CD4-positive, alpha-beta T cell treated with Interferon gamma for 1 hour (primary cell): ENCODE results near the gene MATN3.

Experiments used
- DNase-seq: peaks from one replicate; pipeline ENCODE4 v3.0.0-alpha.2; 2020

The MATN3 gene

DNA sequence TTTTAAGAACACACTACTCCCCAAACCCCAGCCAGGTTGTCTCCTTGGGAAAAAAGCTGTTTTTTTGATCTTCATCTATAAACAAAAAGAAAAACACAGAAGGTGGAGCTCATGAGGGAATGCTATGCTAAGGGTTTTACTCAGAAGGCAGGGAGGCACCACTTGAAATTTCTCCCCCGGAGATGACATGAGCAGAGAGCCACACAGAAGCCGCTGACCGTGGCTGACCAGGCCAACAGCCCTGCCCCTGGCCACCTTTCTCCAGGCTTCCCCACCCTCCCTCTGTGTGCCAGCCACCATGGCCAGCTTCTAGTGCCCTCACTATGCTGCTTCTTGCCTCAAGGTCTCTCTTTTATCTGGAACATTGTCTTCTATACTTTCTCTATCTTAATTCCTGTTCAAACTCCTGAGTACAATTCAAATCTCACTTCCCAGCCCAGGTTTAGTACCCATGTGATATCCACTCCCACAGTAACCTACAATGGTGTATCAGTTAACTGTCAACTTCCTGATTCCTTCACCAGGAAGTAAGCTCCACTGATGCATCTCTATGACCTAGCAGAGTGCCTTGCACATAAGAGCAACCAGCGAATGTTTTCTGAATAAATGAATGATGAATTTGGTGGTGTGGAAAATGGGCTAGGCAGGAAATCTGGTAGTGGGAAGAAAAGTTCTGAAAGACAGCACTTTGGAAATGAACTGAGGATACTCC is 23.6 kb upstream of the MATN3 start:
- no peak for DNase-seq

DNA sequence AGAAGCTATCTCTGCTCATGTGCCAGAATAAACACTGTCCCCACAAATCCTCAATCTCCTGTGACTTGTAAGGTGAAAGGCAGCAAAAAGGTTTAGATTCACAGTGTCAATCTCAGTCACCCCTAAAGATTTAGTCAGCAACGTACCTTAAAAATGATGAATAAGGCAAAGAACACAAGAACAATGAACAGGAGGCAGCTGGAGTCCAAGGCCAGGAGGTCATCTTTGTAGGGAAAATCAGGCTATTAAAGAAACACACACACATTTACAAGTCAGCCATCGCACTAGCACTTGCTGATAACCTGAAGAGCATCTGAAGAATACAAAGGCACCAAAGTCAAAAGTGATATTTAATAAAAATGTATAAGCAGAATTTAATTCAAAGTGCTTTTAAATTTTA is 22.4 kb upstream of the MATN3 start:
- no peak for DNase-seq

DNA sequence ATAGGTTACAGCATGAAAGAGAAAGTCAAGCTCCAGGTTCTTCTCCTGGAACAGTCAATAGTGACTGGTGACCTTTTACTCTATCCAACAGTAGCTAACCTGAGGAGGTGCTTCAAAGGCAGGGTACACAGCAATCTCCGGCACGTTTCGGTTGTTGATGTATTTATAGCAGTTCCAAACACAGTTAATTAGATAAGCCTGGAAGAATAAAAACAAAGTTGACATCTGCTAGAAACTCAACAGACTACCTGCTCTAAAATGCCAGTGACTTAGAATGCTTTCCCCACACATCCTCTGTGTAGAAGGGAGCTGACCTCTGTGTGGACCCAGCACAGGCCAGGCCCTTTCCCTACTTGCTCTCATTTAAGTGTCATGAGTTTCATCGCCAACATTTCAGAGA is 21.8 kb upstream of the MATN3 start:
- no peak for DNase-seq

DNA sequence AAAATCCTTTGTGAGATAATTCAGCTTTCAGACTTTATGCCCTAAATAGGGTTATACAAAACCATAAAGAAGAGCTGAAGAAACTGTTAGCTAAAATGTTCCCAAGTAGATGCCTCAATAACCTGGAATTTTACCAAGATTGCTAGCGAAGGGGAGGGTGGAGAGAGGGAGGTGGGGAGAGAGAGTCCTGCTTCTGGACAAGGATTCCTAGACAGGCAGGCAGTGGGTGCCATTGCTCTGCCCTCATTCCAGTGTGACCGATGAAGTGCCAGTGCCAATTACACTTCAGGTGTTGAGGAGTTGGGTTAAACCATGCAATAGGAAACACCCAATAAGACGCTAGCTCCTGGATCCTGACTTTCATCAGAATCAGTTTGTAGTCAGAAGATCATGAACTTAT is 20.9 kb upstream of the MATN3 start:
- DNase-seq = no peak

DNA sequence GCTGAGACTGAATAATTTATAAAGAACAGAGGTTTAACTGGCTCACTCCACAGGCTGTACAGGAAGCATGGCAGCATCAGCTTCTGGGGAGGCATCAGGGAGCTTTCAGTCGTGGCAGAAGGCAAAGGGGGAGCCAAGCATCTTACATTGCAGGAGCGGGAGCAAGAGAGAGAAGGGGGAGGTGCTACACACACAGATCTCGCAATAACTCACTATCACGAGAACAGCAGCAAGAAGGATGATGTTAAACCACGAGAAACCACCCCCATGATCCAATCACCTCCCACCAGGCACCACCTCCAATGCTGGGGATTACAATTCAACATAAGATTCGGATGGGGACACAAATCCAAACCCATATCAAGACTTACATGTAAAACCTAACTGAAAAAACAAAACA is 17.8 kb upstream of the MATN3 start:
- no peak for DNase-seq

DNA sequence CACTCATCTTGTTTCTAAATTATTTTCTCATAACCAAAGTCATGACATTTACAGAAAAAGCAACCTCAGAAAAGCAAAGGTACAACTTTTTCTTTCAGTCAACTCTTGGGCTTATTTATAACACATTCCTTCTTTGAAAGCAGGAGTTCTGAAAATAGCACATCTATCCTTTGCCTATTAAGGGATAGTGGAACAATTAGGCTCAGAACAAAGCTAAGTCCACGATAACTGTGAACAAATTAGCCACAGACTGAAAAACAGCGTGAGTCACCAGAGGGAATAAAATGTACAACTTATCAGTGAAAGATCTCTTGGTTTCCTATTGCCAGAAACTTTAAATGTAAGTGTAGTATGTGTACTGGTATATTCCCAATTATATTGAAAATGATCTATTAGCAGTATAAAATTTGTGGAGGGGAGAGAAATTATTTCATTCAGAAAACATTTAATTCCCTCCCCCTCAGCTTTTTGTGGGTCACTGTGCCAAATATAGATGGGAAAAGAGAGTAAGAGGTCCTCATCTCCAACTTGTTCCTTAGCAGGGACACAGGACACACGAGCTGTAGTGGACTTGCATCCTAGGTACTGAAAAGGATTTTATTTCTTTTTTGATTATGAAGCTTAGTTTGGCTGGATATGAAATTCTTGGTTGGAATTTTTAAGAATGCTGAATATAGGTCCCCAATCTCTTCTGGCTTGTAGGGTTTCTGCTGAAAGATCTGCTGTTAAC is 15.4 kb upstream of the MATN3 start:
- DNase-seq = no peak

DNA sequence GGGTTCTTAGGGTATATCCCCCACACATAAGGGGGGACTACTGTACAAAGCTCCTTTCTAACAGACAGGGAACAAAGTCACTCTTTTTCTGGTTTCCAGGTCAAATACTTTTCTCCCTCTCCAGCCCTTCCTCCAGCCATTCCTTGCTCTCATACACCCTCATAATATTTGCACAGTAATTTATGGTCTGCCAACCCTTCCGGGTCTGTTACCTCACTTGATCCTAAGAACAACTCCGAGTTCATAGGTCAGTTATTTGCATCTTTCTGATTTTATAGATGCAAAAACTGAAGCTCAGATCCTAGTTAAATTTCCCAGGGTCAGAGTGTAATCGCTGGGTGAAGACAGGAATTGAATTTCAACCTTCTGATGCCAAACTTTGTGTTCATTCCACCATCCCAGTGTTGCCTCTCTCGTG is 14.8 kb upstream of the MATN3 start:
- no peak for DNase-seq

DNA sequence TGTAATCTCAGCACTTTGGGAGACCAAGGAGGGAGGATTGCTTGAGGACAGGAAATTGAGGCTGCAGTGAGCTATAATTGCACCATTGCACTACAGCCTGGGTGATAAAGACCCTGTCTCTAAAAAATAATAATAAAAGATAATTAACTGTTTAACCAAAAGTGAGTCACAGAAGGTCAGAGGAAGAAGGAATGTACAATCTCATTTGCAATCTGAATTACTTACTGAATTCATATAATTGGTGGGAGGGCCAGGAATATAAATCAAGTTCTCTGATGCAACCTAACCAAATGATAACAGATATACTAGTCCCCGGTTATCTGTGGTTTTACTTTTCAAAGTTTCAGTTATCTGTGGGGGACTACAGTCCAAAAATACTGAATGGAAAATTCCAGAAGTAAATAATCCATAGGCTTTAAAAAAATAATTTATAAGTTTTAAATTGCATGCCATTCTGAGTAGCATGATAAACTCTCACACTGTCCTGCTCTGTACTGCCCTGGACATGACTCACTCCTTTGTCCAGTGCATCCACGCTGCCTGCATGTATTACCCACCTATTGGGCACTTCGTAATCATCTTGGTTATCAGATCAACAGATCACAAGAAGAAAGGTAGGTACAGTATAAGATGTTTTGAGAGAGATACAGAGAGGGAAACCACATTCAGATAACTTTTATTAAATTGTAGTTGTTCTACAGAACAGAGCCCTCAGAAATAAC is 12.8 kb upstream of the MATN3 start:
- DNase-seq = no peak

DNA sequence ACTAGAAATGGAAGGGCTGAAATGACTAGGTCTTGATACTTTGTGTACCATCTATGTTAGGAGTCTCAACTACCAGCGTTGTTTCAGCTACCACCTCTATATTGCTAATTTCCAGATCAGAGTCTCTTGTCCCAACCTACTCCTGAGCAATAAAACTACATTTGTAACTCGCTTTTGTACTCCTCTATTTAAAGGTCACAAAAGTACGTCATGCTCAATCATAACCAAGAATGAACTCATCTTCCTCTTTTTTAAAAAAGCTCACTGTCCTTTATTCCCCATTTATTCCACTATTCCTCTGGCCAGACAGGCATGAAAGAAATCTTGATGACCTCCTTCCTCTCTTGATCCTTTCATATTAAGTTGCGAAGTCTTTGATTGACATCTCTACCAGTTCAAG is 11.2 kb upstream of the MATN3 start:
- DNase-seq = no peak

DNA sequence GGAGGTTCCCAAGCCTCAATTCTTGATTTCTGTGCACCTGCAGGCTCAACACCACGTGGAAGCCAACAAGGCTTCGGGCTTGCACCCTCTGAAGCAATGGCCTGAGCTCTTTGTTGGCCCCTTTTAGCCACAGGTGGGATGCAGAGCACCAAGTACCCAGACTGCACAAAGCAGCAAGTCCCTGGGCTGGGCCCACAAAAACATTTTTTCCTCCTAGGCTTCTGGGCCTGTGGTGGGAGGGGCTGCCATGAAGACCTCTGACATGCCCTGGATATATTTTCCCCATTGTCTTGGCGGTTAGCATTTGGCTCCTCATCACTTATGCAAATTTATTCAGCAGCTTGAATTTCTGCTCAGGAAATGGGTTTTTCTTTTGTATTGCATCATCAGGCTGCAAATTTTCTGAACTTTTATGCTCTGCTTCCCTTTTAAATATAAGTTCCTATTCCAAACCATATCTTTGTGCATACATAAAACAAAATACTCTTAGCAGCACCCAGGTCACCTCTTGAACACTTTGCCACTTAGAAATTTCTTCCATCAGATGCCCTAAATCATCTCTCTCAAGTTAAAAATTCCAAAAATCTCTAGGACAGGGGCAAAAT is 9.0 kb upstream of the MATN3 start:
- no peak for DNase-seq

DNA sequence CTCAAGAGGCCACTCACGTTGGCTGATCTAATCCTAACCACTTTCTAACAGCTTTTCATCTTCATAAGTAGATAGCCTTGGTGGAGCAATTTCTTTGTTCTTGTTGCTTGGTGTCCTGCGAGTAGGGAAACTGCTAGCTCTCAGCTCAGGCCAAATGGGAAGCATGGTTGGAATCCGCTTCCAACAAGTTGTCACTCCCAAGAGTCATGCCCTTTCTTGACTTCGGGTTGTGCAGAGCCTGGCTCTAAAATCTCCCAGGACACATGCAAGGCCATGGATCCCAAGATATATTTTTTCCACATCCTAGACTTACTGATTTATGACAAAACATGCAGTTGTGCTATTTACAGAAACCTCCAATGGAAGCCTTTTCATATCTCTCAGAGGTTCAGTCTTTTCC is 7.3 kb upstream of the MATN3 start:
- DNase-seq = no peak

DNA sequence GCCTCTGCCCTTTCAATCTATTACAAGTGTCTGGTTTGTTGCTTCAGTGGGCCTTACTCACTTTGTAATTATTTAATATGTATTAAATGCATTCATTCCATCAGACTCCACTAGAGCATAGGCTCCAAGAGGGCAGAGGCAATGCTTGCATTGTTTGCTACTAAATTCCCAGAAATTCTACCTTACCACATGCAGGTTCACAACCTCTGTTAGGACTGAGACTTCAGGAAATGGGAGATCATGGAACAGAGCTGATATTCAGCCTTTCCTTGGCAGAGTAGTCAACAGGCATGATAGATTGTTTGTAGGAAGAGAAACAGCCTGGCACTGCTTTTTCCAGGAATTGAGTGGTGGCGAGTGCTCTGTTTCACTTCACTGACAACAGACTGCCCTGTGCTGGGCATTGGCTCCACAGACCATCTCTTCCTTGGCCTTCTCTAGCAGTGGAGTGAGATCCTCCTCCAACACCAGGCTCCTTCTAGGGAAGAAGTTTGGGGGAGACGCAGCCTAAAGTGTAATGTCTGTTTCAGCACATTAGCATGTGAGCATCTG is 6.2 kb upstream of the MATN3 start:
- DNase-seq = no peak

DNA sequence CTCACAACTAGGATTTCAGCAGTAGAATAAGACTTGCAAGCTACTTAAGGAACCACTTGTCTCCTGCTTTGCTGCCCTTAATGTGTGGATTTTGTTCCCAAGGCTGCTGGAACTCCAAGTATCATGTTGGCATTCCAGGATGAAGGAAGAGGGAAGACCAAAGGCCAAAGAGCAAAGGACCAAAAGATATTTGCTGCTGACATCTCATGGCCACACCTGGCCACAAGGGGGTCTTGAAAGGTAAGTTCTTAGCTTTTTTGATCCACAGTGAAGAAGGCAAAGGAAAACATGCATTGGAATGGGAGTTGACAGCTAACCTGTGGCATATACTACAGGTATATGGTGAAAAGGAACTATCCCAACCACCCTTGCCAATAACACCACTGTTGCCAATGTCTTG is 3.9 kb upstream of the MATN3 start:
- no peak for DNase-seq

DNA sequence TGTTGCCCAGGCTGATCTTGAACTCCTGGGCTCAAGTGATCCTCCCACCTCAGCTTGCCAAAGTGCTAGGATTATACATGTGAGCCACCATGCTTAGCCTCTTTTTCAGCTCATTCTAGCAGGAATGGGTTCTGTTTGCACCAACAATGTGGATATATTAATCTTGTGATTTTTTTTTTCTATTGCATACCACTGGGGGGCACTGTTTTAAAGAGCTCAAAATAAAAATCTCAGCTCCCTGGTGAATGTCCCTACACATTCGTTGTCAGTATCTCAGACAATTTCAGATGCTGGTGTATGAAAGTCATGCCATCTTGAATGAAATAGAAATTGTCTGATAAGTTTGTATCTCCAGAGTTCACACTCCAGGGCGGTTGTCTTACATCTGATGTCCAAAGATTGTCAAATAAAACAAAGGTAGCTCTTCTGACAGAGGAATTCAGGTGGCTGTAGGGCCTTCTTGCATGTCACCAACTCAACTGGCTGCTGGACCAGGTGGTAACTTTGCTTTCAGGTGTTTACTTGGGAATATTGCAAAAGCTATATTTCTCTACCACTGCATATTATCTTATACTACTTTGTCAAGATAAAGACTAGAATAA is 3.1 kb upstream of the MATN3 start:
- DNase-seq = no peak

DNA sequence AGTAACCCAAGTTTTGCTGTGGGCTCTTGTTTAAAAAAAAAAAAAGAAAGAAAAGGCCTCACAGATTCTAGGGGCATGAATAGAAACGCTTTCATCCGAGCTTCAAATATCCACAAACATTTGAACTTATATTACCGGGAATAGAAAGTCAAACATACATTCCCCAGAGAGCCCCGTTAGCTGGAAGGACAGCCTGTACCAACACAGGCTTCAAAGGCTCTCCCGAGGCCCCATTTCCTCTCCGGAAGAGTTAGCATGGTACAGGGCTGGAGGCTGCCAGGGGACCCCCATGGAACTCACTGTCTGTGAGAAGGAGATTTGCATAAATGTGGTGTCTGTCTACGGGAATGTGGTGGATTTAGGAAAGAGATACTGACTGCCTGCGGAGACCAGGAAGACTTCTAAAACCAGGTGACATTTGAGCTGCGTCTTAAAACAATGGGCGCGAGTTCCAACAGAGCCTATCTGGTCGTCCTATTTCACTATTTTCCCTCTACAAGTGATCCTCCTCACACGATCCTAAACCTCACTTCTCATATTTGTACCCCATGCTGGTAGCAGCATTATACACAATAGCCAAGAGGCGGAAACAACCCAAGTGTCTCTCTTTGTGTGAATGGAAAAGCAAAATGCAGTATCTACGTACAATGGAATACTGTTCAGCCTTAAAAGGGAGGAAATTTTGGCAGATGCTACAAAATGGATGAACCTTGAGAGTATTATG is 820 bp upstream of the MATN3 start:
- no peak for DNase-seq

DNA sequence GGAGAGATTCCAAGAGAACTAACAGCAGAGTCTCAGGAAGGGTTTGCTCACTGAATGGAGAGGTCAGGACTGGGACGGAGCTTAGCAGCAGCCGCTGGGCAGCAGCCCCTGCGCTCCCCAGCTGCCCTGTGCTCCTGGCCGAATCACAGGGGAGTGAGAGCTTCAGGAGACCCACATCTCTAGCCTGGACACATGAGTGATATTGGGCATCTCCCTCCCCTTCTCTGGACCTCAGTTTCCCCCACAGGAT is 511 bp downstream of the MATN3 start:
- DNase-seq = no peak

DNA sequence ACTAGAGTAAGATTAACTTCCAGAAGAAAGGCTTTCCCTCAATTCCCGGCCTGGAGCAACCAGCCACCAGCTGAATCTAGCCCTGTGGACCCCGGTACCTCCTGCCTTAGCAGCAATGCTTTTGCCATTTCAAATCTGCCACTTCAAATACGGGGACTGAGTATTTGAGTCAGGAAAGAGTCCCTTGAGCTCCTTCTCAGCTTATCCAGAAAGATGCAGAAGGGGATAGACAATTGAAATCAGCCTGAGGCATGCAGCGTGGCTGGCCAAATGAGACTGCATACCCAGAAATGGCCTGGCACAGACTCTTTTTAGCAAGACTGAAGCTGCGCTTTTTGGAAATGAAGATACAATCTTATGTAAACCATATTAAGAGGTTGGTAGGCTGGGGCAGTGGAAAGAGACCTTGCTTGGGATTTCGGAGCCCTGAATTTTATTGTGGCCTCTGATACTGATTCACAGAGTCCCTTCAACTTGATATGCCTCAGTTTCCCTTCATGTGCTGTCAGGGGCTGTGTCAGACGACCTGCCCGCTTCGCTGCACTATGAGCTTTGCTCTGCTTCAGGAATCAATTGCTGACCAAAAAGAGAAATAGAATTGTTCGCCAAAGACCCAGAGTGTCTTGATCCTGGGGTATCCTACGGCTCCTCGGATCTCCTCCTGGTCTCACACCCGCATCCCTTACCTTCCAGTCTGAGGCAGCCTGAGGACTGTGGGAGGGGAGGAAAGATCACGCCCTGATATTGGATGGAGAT is 1.0 kb downstream of the MATN3 start:
- no peak for DNase-seq

DNA sequence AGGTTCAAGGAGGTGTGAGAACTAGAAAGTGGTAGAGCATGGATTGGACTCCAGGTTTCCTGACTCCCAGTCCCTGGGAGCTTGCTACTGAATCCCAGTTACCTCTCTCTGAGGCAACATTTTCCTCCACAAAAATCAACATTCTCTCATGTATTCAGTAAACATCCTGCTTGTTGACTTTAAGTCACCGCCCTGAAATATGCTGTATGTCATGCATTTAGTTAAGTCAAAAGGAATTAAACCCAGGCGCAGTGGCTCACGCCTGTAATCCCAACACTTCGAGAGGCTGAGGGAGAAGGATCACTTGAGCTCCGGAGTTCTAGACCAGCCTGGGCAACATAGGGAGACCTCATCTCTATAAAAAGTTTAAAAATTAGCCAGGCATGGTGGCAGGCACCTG is 3.8 kb downstream of the MATN3 start:
- no peak for DNase-seq

DNA sequence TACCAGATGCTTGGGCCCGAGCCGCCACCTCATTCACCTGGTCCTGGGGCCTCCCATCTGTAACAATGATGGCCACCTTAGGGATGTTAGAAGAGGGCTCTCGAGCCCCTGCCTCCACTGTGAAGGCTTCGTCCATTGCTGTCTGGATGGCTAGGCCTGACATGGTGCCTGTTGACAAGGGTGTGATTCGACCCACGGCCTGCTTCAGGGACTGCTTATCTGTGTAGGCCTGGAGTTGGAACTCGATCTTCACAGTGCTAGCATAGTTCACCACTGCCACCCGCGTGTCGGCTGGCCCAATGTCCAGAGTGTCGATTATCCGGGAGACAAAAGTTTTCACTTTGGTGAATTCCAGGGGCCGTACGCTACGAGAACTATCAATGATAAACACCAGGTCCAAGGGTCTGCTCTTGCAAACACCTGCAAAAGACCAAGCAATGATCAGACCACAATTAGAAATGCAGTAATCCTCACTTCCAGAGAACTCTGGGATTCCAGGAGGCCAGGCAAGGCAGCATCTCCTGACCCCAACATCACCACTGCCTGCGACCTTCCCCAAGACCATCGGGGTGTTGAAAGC is 6.5 kb downstream of the MATN3 start:
- no peak for DNase-seq

DNA sequence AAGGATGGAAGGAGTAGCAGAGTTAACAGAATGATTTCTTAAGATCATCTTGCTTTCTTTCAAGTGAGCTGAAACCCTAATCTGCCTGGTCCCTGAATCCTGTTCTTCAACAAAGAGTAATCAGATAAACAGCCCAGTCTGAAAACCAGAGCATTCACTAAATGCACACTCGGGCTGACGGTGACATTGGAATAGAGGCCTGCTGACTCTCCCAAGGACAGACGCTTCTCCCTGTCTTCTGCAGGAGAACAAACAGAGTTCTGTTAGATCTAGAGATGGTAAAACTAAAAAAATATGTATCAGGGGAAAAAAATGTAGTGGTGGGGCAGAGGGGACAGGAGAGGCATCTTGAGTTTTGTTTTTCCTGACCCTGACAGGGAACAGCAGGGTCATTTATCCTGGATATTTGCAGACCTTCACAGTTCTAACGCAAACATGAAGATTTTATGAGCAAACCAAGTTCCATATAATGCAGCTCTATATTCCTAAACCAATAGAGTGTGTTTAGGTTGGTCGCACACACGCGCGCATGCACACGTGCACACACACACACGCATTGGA is 7.3 kb downstream of the MATN3 start:
- DNase-seq = no peak

DNA sequence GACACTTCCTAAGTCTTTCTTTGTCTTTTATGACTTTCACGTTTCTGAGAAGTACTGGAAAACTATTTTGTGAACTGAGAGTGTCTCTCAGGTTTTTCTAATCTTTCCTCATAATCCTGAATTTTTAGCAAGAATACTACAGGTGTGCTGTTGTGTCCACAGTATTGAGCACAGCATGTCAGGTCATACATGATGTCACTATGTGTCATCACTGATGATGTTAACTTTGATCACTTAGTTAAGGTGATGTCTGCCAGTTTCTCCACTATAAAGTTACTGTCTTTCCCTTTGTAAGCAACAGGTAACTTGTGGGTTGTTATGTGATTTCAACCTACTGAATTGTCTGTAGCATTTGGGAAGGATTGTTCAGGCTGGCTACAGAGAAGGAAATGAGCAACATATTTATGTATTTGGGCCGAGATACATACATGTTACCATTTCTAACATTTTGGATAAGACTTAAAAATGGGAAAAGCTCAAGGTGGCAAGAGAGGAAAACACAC is 11.1 kb downstream of the MATN3 start:
- no peak for DNase-seq
